Forelimb muscle (tissue), 1 donor: Measurements from ENCODE around the gene KAT6B. TPM values are rescaled to one million over a fixed set of nuclear protein-coding genes. Genes with fewer than 3 reads are reported as not detected.

Experiments used
- DNase-seq: peaks from one replicate; pipeline ENCODE4 v3.0.0-alpha.2; 2013; ENCODE audit warnings: low read depth
- polyA plus RNA-seq: library from polyadenylated mRNA; unstranded; fragments of 120-200 nt; gene quantifications from one replicate; pipeline ENCODE4 v1.2.1, GENCODE V29; 2013; ENCODE audit not compliant: insufficient read length

Gene KAT6B
- polyA plus RNA-seq, 1 donor: 17.2 TPM

DNA sequence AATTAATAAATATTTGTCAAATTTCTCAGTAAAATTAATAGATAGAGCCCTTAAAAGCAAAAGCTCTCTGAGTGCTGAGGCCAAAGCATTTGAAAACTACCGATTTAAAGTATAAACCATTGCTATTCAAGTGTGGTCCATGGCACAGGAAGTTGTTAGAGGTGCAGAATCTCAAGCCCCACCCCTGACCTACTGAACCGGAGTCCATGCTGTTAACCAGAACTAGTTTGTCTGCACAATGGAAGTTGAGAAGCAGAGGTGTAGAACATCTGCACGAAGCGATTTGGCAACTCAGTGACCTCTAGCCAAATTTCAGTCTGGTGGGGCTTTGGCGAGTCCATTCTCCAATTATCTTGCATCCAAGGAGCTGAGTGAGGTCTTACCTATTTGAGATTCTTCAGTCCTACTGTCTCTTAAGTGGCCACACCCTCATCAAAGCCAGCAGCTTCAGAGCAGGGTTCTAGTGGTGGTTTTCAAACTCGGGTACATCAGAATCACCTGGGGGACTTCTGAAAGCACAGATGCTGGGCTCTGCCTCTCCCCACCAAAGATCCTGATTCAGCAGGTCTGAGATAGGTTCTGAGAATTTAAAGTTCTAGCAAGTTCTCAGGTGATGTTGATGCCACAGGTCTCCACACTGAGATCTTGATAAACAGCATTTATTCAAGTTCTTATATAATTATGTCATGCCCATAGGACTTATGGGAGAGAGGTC, 188.3 kb downstream of the KAT6B start:
- DNase-seq: no peak

DNA sequence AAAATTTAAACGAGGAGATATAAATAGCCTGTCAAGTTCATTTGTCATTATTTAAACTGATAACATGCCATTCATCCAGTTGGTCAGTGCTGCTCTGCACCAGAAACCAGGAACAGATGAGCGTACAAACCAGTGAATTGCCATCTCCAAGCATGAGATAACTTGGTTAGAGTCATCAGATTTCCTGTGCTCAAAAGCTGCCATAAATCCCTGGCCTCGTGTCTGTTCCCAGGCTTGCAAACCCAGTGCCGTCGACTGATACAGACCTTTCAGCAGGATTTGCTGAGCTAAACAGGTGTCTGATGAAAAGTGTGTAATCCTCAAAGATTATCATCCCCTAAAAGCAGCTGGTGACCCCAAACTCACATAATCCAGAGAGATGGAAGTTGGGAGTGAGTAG, 189.0 kb downstream of the KAT6B start:
- DNase-seq: no peak

DNA sequence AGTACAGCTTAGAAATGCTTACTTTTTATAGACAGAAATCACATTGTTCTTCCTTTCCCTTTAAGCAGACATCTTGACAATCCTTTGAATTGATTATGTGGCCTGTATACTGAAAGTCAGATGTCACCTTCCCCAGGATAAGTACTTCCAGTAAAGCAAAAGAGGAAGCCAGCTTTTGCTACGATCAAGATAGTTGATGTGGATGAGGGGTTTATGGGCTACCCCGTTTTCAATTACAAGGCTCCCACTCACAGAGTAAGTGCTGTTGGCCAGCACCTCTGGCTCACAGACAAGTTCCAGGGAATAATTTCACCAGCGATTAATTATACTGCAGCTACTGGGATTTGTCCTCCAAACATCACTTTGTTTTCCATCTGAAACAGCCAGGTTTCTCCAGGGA, 189.9 kb downstream of the KAT6B start:
- no peak for DNase-seq

DNA sequence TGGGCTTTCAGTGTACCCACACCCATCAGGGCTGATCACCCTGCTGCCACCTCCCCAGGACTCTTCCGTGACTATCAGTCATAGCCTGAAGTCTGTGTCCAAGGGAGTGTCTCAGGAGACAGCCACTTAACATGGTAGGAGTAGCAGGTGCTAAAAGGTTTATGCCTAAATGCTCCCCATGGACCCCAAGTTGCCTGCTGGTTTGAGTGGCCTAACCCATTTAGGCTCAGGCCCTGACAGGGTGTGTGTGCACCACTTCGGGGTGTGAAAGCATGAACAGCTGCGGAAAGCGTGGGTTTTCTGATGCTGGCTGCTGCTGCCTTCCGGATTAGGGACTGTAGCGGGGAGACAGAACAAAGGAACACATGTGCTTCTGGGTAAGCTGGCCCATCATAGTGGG, 191.9 kb downstream of the KAT6B start:
- no peak for DNase-seq

DNA sequence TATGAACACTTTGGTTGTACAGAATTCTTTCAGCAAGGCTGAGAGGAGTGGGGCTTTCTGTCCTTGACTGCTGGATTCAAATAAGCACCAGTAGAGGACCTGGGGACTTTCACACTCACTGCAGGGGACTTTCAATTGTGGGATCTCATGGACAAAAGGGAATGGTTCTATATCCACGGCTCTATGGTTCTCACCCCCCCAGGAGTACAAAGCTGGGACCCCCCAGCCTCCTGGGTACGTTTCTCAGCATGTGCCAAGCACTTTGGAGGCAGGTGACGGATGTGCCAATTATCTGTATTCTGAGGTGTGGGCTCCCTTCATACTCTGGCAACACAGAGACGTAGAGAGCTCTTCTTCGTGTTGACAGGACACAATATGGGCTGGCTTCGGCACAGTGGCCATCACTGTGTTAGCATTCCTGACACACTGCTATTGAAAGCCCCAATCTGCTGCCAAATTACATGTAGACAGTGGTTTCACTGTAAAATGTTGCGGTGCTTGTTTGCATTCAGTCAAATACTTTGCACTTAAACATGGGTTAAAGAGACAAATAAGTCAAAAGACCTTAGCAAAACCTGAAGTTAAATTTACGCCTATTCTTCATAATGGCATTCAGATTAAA, 192.4 kb downstream of the KAT6B start:
- DNase-seq: no peak

DNA sequence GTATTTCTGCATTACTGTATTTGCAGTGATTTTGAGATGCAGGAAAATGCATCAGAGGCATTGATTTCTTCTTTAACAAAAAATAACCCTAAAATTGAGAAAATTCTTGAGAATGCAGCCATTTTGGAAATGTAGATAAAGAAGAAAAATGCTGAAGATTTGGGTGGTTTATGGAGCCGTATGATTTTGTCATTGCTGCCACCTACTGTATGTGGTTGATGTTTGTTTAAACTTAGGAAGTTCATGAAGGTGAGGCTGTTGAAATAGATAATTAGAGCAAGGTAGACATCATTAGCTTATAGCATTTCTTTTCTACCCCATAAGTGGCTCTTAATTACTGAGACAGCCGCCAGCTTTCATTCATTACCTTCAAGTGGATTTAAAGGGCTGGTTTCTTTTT, 193.0 kb downstream of the KAT6B start:
- peak; percentile 17 for DNase-seq

DNA sequence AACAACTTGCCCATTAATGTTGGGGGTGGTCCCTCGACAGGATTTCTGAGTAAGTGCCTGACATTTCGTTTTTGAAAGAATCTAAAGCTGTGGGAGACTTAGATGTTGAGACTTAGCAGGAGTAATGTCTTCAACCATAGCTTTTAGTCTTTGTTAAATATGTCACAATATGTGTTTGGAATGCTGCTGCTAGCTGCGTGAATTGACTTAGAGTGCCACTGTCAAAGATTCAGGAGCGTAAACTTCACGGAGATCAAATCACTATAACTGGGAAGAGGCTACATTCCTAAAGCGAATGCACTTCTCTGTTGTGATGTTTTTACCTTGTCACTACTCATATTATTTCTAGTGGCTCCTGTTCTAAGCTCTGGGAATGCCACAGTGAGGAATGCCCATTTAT, 193.8 kb downstream of the KAT6B start:
- no peak for DNase-seq

DNA sequence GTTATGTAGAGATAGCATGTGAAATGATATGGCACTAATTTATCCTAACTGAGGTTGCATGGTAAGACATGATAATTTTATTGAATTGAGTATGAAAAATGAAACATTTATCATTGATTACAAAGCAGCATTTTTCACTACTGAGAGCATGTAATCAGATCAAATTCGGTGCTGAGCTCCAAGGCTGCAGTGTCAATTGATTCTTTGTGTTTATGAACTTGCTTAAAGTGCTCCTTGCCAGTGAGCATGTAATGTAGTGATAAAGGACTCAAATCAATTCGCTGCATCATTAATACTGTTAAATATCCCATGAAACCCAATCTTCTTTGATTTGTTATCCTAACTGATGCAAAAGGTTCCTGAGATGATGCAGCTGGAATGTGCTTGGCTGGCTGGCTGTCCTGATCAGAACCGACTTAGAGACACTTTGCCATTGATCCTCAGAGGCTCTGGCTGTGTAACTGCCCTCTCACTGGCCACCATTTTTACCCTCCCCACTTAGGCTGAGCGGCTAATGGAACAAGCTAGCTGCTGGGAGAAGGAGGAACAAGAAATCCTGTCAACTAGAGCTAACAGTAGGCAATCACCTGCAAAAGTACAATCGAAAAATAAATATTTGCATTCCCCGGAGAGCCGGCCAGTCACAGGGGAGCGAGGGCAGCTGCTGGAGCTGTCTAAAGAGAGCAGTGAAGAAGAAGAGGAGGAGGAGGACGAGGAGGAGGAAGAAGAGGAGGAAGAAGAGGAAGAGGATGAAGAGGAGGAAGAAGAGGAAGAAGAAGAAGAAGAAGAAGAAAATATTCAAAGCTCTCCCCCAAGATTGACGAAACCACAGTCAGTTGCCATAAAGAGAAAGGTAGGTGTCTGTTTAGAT, 195.2 kb downstream of the KAT6B start:
- DNase-seq: no peak

DNA sequence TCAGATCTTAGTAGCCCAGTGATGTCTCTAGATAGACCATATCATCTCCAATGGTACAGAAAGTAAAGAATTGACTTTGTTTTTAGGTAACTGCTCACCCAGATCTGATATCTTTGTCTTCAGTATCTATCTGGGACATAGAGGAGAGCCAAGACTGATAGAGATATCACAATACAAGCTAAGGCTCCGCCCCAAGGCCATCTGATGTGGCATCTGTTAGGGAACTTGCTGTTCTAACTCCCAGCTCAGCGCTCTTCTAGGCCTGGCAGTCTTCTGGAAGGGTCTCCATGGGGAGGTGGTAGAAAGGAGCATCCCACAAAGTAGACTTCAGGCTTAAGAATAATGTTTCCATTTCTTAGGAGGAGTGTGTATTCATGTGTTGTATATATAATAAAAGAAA, 196.7 kb downstream of the KAT6B start:
- DNase-seq: no peak

DNA sequence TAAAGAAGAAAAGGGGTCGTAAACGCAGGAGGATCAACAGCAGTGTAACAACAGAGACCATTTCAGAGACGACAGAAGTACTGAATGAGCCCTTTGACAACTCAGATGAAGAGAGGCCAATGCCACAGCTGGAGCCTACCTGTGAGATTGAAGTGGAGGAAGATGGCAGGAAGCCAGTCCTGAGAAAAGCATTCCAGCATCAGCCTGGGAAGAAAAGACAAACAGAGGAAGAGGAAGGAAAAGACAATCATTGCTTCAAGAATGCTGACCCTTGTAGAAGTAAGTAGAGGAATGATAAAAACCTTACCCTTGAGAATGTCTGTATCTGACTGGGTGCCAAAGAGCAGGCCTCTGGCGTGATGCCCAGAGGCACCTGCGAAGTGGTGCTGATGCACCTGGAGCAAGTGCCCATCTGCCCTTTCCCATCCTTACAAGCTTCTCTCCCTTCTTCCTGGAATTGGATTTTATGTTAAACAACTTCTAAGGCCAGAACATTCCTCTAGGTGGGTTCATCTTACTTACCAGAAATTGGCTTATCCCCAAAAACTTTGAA, 198.6 kb downstream of the KAT6B start:
- DNase-seq: no peak

DNA sequence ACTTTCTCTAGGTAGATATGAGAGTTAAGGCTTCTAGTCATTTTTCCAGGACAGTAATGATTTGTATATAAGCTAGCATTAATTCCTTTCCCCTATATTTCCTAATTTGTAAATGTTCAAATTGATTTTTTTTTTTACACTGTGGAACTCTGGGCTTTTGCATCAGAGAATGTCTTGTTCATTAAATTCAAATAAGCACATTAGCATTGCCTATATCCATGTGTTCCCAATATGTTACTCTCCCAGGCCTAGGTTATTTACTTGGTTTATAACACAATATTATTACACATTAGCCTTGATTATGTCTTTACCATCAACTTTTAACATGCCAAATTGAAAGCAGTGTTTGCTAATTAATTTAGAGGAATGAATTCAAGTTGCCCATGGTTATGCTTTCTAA, 201.6 kb downstream of the KAT6B start:
- no peak for DNase-seq

DNA sequence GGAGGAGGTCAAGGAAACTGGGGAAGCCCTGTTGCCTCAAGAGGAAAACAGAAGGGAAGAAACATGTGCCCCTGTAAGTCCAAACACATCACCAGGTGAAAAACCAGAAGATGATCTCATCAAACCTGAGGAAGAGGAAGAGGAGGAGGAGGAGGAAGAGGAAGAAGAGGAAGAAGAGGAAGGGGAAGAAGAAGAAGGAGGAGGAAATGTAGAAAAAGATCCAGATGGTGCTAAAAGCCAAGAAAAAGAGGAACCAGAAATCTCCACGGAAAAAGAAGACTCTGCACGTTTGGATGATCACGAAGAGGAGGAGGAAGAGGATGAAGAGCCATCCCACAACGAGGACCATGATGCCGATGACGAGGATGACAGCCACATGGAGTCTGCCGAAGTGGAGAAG, 202.3 kb downstream of the KAT6B start:
- DNase-seq: no peak

DNA sequence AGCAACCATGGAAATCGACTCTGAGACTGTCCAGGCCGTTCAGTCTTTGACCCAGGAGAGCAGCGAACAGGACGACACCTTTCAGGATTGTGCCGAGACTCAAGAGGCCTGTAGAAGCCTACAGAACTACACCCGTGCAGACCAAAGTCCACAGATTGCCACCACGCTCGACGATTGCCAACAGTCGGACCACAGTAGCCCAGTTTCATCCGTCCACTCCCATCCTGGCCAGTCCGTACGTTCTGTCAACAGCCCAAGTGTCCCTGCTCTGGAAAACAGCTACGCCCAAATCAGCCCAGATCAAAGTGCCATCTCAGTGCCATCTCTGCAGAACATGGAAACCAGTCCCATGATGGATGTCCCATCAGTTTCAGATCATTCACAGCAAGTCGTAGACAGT, 203.0 kb downstream of the KAT6B start:
- DNase-seq: no peak

DNA sequence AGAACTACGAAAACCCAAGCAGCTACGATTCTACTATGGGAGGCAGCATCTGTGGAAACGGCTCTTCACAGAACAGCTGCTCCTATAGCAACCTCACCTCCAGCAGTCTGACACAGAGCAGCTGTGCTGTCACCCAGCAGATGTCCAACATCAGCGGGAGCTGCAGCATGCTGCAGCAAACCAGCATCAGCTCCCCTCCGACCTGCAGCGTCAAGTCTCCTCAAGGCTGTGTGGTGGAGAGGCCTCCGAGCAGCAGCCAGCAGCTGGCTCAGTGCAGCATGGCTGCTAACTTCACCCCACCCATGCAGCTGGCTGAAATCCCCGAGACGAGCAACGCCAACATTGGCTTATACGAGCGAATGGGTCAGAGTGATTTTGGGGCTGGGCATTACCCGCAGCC, 203.5 kb downstream of the KAT6B start:
- DNase-seq: no peak

DNA sequence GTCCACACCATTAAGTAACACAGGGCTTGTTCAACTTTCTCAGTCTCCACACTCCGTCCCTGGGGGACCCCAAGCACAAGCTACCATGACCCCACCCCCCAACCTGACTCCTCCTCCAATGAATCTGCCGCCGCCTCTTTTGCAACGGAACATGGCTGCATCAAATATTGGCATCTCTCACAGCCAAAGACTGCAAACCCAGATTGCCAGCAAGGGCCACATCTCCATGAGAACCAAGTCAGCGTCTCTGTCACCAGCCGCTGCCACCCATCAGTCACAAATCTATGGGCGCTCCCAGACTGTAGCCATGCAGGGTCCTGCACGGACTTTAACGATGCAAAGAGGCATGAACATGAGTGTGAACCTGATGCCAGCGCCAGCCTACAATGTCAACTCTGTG, 204.0 kb downstream of the KAT6B start:
- no peak for DNase-seq

DNA sequence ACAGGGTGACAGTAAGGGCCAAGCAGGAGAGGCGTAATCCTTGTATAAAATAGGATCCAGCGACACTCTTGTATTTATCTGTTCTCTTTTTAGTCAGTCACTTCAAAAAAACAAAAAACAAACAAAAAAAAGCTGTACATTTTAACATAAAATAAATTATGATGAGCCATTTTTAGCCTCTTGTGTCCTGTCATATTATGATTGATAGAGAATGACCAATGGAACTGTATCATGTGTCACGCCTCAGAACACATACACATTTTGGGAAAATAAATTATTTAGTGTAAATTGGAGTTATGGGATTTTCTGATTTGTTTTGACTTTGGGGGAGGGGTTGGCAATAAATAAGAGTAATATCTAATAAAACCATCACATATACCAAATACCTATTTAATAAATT, 205.7 kb downstream of the KAT6B start:
- DNase-seq: no peak

DNA sequence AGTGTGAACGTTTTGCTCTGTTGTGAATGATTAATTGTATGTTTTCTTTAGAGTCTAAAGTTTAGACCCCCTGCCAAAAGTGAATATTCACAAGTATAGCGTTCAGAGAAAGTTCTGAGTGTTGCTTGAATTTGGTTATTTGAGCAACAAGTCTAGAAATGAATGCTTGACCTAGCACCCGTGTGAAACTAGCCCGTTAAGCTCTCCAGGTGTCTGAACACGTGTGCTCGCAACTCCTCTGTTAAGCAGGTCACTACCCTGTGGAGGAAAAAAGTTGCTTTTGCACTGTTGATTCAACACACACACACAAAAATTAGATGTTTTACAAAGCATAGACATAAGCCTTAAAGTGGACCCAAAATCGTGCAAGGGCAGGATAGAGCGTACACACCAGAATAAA, 206.4 kb downstream of the KAT6B start:
- DNase-seq: no peak

DNA sequence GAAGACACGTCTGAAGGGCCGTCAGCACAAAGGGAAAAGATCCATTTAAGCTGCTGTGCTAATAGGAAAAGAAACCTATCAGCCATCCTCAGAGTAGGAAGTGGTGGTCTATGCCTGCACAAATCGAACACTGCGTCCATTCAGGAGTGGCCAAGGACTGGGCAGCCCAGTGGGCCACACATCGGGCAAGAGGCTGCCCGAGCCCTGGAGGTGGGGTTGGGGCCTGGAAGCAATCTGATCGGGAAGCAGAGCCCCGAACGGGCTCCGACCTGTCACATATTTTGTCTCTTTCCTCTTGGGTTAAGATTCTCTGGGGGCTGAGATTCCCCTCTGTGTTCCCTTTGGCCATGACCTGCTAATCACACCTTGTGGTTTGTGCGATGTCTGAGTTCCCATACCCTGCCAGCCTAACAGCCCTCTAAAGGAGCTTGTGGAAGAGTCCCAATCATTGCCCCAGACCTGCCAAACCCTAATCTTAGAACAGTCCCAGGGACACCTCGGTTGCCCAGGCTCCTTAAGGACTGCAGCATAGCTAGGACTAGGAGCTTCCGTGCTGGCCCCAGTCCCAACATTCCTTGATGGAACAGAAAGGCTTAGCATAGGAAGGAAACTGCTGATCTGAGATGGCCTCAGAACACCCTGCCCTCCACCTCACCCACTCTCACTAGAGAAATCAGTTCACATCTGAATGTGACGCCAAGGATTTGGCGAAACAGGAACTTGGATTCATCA, 207.2 kb downstream of the KAT6B start:
- no peak for DNase-seq

DNA sequence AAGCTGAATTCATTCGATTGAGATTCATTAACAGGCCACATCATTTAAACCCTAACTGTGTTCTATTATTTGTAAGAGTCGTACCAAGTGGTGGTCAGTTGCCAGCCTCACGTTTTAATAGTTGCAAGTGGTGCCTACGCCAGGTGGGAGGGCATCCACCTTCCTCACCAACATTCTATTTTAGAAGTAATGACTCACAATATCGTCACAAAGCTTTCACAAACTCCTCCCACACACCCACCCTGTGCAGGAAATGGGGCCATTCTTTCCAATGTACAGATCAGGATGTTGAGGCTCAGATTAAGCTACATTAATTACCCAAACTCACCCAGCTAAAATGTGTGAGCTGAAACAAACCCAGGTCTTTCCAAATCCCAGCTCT, 207.7 kb downstream of the KAT6B start:
- DNase-seq: no peak

DNA sequence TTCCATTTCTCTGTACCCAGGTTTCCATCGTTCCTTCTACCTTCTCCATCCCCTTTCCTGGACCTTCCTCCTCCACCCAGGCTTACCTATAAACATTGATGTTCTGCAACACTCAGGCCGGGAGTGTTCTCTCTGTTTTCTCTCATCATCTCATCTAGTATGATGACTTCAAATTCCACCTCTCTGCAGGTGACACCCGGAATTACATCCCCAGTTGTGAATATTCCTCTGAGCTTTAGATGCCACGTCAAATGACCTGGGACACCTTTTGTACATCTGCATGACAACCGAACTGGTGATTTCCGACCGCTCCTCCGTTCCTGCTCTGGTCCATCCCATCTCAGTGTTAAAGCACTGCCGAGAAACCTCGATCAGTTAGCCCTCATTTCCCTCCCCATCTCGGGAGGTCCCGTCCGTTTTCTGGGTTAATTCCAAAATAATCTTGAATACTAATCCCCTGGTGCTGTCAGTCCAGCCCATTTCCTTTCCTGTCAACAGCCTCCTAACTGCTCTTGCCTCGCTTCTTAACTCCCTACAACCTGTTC, 208.4 kb downstream of the KAT6B start:
- DNase-seq: no peak

DNA sequence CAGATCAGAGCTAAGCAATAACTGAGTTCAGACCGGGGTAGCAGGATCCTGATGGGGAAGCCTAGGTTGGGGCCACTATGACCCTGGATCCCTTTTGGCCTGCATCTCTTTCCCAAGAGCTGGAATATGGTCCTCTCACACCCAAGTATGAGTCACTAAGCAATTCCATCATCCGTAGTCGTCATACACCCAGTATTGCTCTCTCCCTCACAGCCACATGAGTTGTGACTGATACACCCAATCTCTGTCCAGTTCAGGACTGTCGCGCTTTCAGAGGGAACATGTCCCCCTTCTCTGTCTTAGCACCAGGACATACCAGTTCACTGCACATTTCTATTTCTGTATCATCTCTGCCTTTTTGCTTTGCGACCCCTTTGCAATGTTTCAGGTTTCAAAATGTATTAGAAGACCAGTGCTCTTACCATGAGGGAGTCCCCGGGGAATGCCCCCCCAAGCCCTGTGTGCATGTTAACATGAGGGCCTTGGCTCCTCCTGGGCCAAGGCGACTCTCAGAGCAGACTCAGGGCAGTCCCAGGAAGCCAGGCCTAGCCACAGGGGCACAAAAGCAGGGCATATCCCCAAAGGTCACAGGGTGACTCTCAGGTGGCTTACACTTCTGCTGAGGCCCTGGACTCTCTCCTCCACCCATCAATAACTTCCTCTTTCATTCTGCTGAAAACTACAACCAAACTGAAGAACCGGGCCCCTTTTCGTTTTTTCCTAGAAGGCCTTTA, 209.7 kb downstream of the KAT6B start:
- no peak for DNase-seq
